HT1080 (cell line): ENCODE results near the gene CD82. TPM values are rescaled to one million over a fixed set of nuclear protein-coding genes. Genes with fewer than 3 reads are reported as not detected.
A peak's percentile ranks its signal among the peaks of the same experiment; 100 is the strongest.
"Not testable (repeated sequence)": the region's sequence is repeated elsewhere in the genome, so short reads cannot be mapped to it uniquely, and the experiment has no call there.

Experiments
- DNase-seq: peaks from one replicate; pipeline ENCODE4 v3.0.0-alpha.2; 2015; ENCODE audit warnings: low read depth
- total RNA-seq: library from RNA; depleted of rRNA; stranded (reverse); fragments of >200 nt; shearing (Covaris generic); gene quantifications from 2 replicates; pipeline ENCODE4 v1.2.3, GENCODE V29; 2014

Gene CD82
- total RNA-seq, 1 experiment from 2014 or later, result 41.9 TPM

- DNase-seq, result no peak
Measured at GRCh38 chr11:44628730-44629700, 63.6 kb downstream of the CD82 start.

- no peak for DNase-seq
Measured at GRCh38 chr11:44629732-44630345, 64.4 kb downstream of the CD82 start.

- DNase-seq, result no peak
Measured at GRCh38 chr11:44630511-44631210, 65.2 kb downstream of the CD82 start.

- no peak for DNase-seq
Measured at GRCh38 chr11:44631831-44632230, 66.4 kb downstream of the CD82 start.

GRCh38 chr11:44632466-44633123 is 67.1 kb downstream of the CD82 start:
- peak; percentile 49 for DNase-seq

GRCh38 chr11:44633641-44634040 is 68.2 kb downstream of the CD82 start:
- DNase-seq, result no peak

GRCh38 chr11:44634401-44635281 is 69.2 kb downstream of the CD82 start:
- DNase-seq, result peak; percentile 72

- DNase-seq, result no peak
Measured at GRCh38 chr11:44637487-44637886, 72.0 kb downstream of the CD82 start.

- DNase-seq, result no peak
Measured at GRCh38 chr11:44638032-44638431, 72.6 kb downstream of the CD82 start.

GRCh38 chr11:44643217-44643616 is 77.8 kb downstream of the CD82 start:
- no peak for DNase-seq

- DNase-seq, result no peak
Measured at GRCh38 chr11:44645827-44646226, 80.4 kb downstream of the CD82 start.

- not testable (repeated sequence) for DNase-seq
Measured at GRCh38 chr11:44647255-44647955, 81.9 kb downstream of the CD82 start.

GRCh38 chr11:44648109-44648508 is 82.6 kb downstream of the CD82 start:
- DNase-seq, result no peak

GRCh38 chr11:44651535-44652155 is 86.2 kb downstream of the CD82 start:
- DNase-seq, result no peak

- DNase-seq, result no peak
Measured at GRCh38 chr11:44652901-44653644, 87.6 kb downstream of the CD82 start.

- no peak for DNase-seq
Measured at GRCh38 chr11:44654057-44654456, 88.6 kb downstream of the CD82 start.

GRCh38 chr11:44654596-44654995 is 89.1 kb downstream of the CD82 start:
- no peak for DNase-seq

GRCh38 chr11:44657836-44658505 is 92.5 kb downstream of the CD82 start:
- DNase-seq, result no peak
